Activated CD4-positive, CD25-positive, alpha-beta regulatory T cell treated with anti-CD3 and anti-CD28 coated beads, Interleukin-2, amount 50 U/mL, for 16 hours (primary cell): ENCODE results near the gene TXNDC11.

Experiments used
- DNase-seq: peaks from one replicate; pipeline ENCODE4 v3.0.0-alpha.2; 2020; ENCODE audit warnings: low read depth, low spot score

The TXNDC11 gene

DNA sequence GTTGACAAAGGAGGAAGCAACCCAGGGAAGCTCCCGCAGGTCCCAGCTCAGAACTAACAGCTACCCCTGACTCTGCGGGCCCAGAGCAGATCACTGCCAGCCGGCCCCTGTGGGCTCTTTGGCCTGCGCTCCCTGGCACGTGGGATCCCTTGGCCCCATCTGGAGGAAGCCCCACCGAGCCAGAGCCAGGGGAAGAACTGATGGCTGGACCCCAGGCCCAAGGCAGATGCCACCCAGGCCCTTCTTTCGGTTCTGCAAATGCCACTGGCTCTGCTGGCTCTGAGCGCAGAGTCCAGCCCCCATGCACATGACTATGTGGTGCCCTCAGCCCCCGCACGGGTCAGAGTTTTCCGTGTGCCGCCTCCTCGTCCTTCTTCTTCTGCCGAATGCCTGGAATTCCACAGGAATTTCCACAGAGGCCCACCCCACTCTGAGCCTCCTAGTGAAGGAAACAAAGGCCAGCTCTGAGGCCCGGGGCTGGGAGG, 110.2 kb downstream of the TXNDC11 start:
- no peak for DNase-seq

DNA sequence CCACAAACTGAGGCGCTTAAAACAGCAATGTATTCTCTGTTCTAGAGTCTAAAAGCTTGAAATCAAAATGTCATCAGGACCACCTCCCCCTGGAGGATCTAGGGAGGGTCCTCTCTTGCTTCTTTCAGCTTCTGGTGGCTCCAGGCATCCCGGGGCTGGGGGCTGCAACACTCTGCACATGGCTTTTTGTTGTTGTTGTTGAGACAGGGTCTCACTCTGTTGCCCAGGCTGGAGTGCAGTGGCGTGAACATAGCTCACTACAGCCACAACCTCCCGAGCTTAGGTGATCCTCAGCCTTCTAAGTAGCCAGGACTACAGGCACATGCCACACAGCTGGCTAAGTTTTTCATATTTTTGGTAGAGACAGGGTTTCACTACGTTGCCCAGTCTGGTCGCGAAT, 111.4 kb downstream of the TXNDC11 start:
- no peak for DNase-seq

DNA sequence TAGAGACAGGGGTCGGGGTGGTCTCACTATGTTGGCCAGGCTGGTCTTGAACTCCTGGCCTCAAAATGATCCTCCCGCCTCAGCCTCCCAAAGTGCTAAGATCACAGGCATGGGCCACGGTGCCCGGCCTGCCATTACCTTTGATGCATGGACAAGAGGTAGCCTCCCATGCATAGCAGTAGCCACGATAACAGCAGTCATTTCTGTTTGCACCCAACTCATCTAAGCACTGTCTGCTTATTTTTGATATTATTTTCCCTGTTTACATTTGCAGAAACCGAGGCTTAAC, 111.9 kb downstream of the TXNDC11 start:
- DNase-seq: no peak

DNA sequence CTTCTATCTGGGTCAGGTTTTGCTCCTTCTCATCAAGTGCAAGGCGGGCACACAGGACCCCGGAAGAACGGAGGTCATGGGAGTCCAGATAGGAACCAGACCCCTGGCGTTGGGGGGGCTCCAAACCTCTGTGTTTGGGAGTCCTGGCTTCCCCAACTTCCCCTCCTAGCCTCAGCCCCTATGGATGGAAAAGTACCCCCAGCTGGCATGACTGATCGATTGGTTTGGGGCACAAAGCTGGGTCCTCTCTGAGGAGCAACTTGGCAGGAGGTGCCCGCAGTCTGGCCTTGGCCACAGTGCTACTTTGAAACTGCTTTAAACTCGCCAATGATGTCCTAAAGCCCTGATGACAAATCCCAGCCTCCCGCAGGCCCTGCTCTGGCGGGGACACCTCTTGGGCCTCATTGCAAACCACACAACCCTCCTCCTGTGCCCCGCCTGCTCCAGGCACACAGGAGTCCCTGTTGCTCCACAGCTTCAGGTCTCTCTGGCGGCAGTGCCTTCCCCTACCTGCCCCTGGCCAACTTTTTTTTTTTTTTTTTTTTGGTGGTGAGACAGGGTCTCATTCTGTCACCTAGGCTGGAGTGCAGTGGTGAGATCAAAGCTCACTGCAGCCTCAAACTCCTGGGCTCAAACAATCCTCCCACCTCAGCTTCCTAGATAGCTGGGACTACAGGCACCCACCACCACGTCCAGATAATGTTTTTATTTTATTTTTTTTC, 112.5 kb downstream of the TXNDC11 start:
- DNase-seq: no peak
